Measurements from ENCODE around the gene TSKS. TPM values are rescaled to one million over a fixed set of nuclear protein-coding genes. Genes with fewer than 3 reads are reported as not detected.

TSKS gene
- total and polyA plus RNA-seq, 10 of the 15 experiments (the other 5 are each of a cell fraction or from before 2014, with no cell fraction given): not detected

- no peak for TF ChIP-seq IRF5 (IDR thresholded peaks at IDR 0.05; ENCODE audit: borderline replicate concordance)
- no peak for TF ChIP-seq IRF4 (IDR thresholded peaks at IDR 0.05; ENCODE audit: low read depth, low read length)
- TF ChIP-seq BACH1 (IDR thresholded peaks at IDR 0.05; ENCODE audit: borderline replicate concordance): no peak
- TF ChIP-seq CREB1 (IDR thresholded peaks at IDR 0.05; ENCODE audit: low read depth): no peak
- TF ChIP-seq CREM (IDR thresholded peaks at IDR 0.05; ENCODE audit: low read depth): no peak
These were observed 4.8 kb downstream of the TSKS start (continued) for GRCh38 chr19:49758292-49758691.

- POLR2A ChIA-PET: interaction anchor here (0.5 to 0.9 kb wide), 3 partner anchors 16 to 24 kb away, joined by 3 to 6 read pairs (median 5); no protein-coding TSS in a partner anchor
- no peaks in the 10 kb centered on the region for H4K20me1 ChIP-seq (ENCODE audit: control insufficient read depth, insufficient read depth)
- DNase-seq (ENCODE audit: low read depth, low spot score) (no peak), ATAC-seq (no peak), FAIRE-seq (no peak)
- H3K4me2 ChIP-seq (ENCODE audit: control insufficient read depth, insufficient read depth): no peak overlapping the region
- CTCF ChIA-PET: interaction anchor here (1.3 kb wide), 1 partner anchor 38 kb away, joined by 3 read pairs; no protein-coding TSS in a partner anchor
- intact Hi-C loops (cut with micrococcal nuclease; ENCODE audit: unreplicated experiment) (no loop called here), in situ Hi-C loops (cut with MboI) (no loop called here)
- no peak overlapping the region for H3K9ac ChIP-seq (ENCODE audit: control insufficient read depth, insufficient read depth, low read length)
- H3K27ac ChIP-seq (ENCODE audit: control insufficient read depth, insufficient read depth): no peak overlapping the region
- no peaks in the 10 kb centered on the region for H3K36me3 ChIP-seq (ENCODE audit: control insufficient read depth in 2 of 2, insufficient read depth in 2 of 2, low read length in 1 of 2)
- no peak overlapping the region for H2AFZ ChIP-seq (ENCODE audit: control insufficient read depth, low read depth, low read length)
- H3K9me3 ChIP-seq (replicated peaks; ENCODE audit: control insufficient read depth, insufficient read depth, low read length): peaks cover 4% of the 10 kb centered on the region; the same call in 2 of the 3 replicates
- TF ChIP-seq BCL11A (IDR thresholded peaks at IDR 0.05; ENCODE audit: low read depth, low read length): no peak
- TF ChIP-seq TCF7 (IDR thresholded peaks at IDR 0.05; ENCODE audit: borderline replicate concordance): no peak
- no peak for TF ChIP-seq CBX3 (IDR thresholded peaks at IDR 0.05; ENCODE audit: borderline replicate concordance, low read depth)
- no peak for TF ChIP-seq CEBPB (IDR thresholded peaks at IDR 0.05; ENCODE audit: borderline replicate concordance in 1 of 2, low read depth in 2 of 2, low read length in 2 of 2)
- TF ChIP-seq BHLHE40 (IDR thresholded peaks at IDR 0.05; ENCODE audit: borderline replicate concordance in 1 of 2, low read depth in 2 of 2, low read length in 1 of 2): no peak
- no peak for TF ChIP-seq SREBF2 (IDR thresholded peaks at IDR 0.05; ENCODE audit: low read length)
- no peak for TF ChIP-seq MEF2B (IDR thresholded peaks at IDR 0.05; ENCODE audit: partially characterized antibody, poor library complexity, severe bottlenecking)
- no peak for TF ChIP-seq MEF2A (IDR thresholded peaks at IDR 0.05; ENCODE audit: insufficient read depth, low read depth, low read length)
- no peak for TF ChIP-seq WRNIP1 (IDR thresholded peaks at IDR 0.05; ENCODE audit: borderline replicate concordance, low read depth, low read length)
- no peaks in the 10 kb centered on the region for H3K79me2 ChIP-seq (ENCODE audit: control insufficient read depth, insufficient read depth, low read length)
- H3K4me3 ChIP-seq: no peak overlapping the region
- 0% methylated on average over 1 of the region's 3 CpGs for WGBS (ENCODE audit: insufficient coverage, insufficient replicate concordance, low lambda C conversion rate, missing lambda C conversion rate)
- SMC1A ChIA-PET (ENCODE audit: uncharacterized antibody, unreplicated experiment): no interaction called here
- no peaks in the 10 kb centered on the region for H3K27me3 ChIP-seq (replicated peaks in 1 of 2; ENCODE audit: control insufficient read depth in 2 of 2, insufficient read depth in 2 of 2, low read length in 1 of 2)
- no TSS peak for BruUV-seq (replicated peaks)
- no peaks in the 10 kb centered on the region for H3K4me1 ChIP-seq (ENCODE audit: control insufficient read depth, insufficient read depth, low read length)
- RAD21 ChIA-PET (ENCODE audit: unreplicated experiment): no interaction called here
These were observed 7.2 kb downstream of the TSKS start for GRCh38 chr19:49755956-49756355.
